Ishikawa (cell line): ENCODE results near the gene SAFB.

Experiments used
- CEBPB ChIP-seq: IDR thresholded peaks from 2 replicates; pipeline ENCODE4 v1.6.1; 2012
- CREB1 ChIP-seq: IDR thresholded peaks from 2 replicates; pipeline ENCODE4 v1.6.1; 2012; ENCODE audit warnings: low read depth
- EGR1 ChIP-seq: IDR thresholded peaks from 2 replicates; pipeline ENCODE4 v1.6.1; 2012
- EP300 ChIP-seq: IDR thresholded peaks from 2 replicates; pipeline ENCODE4 v1.6.1; 2012; ENCODE audit warnings: borderline replicate concordance
- REST ChIP-seq: IDR thresholded peaks from 2 replicates; pipeline ENCODE4 v1.6.1; 2012; ENCODE audit warnings: low read depth, mild to moderate bottlenecking
- TAF1 ChIP-seq: IDR thresholded peaks from 2 replicates; pipeline ENCODE4 v1.6.1; 2012; ENCODE audit warnings: low read depth, mild to moderate bottlenecking
- TCF12 ChIP-seq: IDR thresholded peaks from 2 replicates; pipeline ENCODE4 v1.6.1; 2012; ENCODE audit warnings: low read depth
- TEAD4 ChIP-seq: IDR thresholded peaks from 2 replicates; pipeline ENCODE4 v1.6.1; 2012
- USF1 ChIP-seq: IDR thresholded peaks from 2 replicates; pipeline ENCODE4 v1.6.1; 2012
- ZBTB7A ChIP-seq: IDR thresholded peaks from 2 replicates; pipeline ENCODE4 v1.6.1; 2012; ENCODE audit warnings: low read depth

SAFB gene

GRCh38 chr19:5714816-5715215 lies 91.9 kb downstream of the SAFB start:
- TF ChIP-seq REST (no peak), EP300 (no peak), CEBPB (no peak), CREB1 (no peak), EGR1 (no peak), ZBTB7A (no peak), TEAD4 (no peak), TCF12 (no peak), TAF1 (no peak)

- no peak for TF ChIP-seq USF1
- no peak for TF ChIP-seq EP300
Observed at GRCh38 chr19:5717215-5717935, 94.5 kb downstream of the SAFB start.
